Measurements from ENCODE around the gene IDH3B. TPM values are rescaled to one million over a fixed set of nuclear protein-coding genes. Genes with fewer than 3 reads are reported as not detected.

IDH3B gene
- total RNA-seq, 1 donor from 2014 or later, result 103 TPM

- Histone ChIP-seq H3K27me3 (ENCODE audit: control insufficient read depth, insufficient read depth, low read length) (no peaks in the 10 kb centered on the region), H3K36me3 (ENCODE audit: control insufficient read depth, insufficient read depth, low read length) (no peaks in the 10 kb centered on the region), H3K4me3 (ENCODE audit: low read depth, low read length) (no peak overlapping the region)
- FAIRE-seq (no peak), DNase-seq (ENCODE audit: low read depth) (no peak)
- TF ChIP-seq, protein P1, sequence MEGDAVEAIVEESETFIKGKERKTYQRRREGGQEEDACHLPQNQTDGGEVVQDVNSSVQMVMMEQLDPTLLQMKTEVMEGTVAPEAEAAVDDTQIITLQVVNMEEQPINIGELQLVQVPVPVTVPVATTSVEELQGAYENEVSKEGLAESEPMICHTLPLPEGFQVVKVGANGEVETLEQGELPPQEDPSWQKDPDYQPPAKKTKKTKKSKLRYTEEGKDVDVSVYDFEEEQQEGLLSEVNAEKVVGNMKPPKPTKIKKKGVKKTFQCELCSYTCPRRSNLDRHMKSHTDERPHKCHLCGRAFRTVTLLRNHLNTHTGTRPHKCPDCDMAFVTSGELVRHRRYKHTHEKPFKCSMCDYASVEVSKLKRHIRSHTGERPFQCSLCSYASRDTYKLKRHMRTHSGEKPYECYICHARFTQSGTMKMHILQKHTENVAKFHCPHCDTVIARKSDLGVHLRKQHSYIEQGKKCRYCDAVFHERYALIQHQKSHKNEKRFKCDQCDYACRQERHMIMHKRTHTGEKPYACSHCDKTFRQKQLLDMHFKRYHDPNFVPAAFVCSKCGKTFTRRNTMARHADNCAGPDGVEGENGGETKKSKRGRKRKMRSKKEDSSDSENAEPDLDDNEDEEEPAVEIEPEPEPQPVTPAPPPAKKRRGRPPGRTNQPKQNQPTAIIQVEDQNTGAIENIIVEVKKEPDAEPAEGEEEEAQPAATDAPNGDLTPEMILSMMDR (IDR thresholded peaks at IDR 0.05; ENCODE audit: insufficient read depth, low read length, severe bottlenecking), result no peak
Observed at GRCh38 chr20:2610326-2610725, 53.7 kb downstream of the IDH3B start.

Other genes with a start within 250 kb of the IDH3B start
- 196 and 280 TPM in 2 replicates for gene SNRPB, start 193.4 kb downstream of the IDH3B start, total RNA-seq
- gene ZNF343, start 155.3 kb downstream of the IDH3B start, total RNA-seq, result 9.2 and 11.3 TPM in 2 replicates
- gene TMC2, start 127.6 kb downstream of the IDH3B start, total RNA-seq, result not detected in 2 replicates
- 166 and 288 TPM in 2 replicates for gene NOP56, start 11.6 kb downstream of the IDH3B start, total RNA-seq
- gene EBF4, start 28.6 kb upstream of the IDH3B start, total RNA-seq, result 0.64 and 1.3 TPM in 2 replicates
- not detected in 2 replicates for gene CPXM1, start 136.4 kb upstream of the IDH3B start, total RNA-seq
- not detected in 2 replicates for gene C20orf141, start 150.8 kb upstream of the IDH3B start, total RNA-seq
- gene TMEM239, start 152.1 kb upstream of the IDH3B start, total RNA-seq, result not detected in 2 replicates
- gene PCED1A, start 176.4 kb upstream of the IDH3B start, total RNA-seq, result 12.9 and 17.9 TPM in 2 replicates
- gene VPS16, start 176.5 kb upstream of the IDH3B start, total RNA-seq, result 33.2 and 33.4 TPM in 2 replicates
- gene PTPRA, start 209.3 kb upstream of the IDH3B start, total RNA-seq, result 20.8 and 25.2 TPM in 2 replicates

Measured in bronchial epithelial cell (primary cell).